HCEC 1CT (cell line): ENCODE measurements around the gene GREM1.

Experiments used
- DNase-seq: peaks from one replicate; pipeline ENCODE4 v3.0.0-alpha.2; 2017

Gene GREM1

GRCh38 chr15:32698773-32699390, 18.9 kb upstream of the GREM1 start:
- DNase-seq = no peak

GRCh38 chr15:32700501-32701150, 17.2 kb upstream of the GREM1 start:
- DNase-seq = no peak

- peak; percentile 53 for DNase-seq
These were observed 15.9 kb upstream of the GREM1 start for GRCh38 chr15:32701863-32702262.

- DNase-seq = peak; percentile 87
These were observed 13.3 kb upstream of the GREM1 start for GRCh38 chr15:32704395-32704981.

GRCh38 chr15:32705446-32705845, 12.4 kb upstream of the GREM1 start:
- peak; percentile 85 for DNase-seq

DNA sequence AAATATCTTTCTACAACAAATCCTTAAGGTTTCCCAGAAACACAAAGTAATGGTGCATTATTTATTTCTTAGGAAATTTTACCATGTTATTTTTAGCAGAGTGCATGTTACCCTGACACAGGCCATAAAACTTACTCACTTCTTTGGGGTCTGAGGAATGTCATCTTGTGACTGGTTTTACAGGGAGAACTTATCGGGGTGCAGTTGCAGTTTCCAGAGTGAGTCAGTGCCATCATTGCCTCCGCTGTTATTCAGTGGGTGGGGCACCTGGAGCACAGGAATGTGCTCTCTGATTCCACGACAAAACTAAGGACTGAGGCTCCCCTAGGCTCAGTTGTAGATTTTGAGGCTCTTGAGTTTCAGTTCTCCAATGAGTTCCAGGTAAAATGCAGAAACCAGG, 11.1 kb upstream of the GREM1 start:
- DNase-seq = peak; percentile 96

DNA sequence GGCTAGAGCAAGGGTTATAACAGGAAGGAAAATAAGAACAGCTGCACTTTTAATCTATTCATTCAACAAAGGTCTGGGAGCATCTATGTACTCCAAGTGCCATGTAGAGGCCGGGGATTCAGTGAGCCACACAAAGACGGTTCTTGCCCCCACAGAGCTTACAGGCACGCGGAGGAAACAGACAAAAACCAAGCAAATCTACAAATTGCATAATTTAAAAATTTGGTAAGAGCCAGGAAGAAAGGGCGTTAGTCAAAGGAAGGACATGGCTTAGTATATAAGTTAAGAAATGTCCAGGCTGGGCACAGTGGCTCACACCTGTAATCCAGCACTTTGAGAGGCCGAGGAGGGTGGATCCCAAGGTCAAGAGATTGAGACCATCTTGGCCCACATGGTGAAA, 10.4 kb upstream of the GREM1 start:
- DNase-seq = no peak

DNA sequence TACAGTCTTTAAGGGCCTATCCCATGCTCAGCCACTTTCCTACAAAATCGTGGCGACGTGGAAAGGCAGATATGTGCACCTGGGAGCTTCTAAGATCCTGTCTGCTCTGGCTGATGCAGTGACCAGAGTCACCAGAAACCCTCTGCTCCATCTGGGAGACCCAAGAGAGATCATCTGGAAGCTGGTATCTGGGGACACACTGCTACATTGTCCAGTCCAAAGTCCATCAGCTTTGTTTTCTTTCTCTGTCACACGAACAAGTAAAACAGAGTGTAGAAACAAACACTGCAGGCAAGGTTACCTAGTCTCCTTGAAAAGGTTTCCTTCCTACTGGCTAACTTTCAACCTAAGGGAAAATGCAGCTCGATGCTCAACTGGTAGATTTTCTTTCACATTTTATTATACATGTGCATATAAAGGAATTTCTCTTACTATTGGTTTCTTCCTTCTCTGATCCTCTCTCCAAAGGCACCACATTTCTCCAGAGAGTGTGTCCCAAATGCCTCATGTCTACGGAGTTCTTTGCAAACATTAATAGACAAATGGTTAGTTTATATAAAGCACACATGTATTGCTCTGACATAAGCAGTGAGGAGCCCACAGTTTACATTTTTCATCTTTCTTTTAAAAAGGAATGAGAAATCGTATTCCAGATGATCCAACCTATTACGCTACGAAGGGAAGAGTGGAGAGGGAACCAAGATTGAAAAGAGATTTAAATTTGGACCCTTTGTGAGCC, 8.3 kb upstream of the GREM1 start:
- no peak for DNase-seq

GRCh38 chr15:32715276-32715675, 2.5 kb upstream of the GREM1 start:
- DNase-seq = peak; percentile 84

- DNase-seq = peak; percentile 33
These were observed 1.4 kb upstream of the GREM1 start for GRCh38 chr15:32716216-32716914.

DNA sequence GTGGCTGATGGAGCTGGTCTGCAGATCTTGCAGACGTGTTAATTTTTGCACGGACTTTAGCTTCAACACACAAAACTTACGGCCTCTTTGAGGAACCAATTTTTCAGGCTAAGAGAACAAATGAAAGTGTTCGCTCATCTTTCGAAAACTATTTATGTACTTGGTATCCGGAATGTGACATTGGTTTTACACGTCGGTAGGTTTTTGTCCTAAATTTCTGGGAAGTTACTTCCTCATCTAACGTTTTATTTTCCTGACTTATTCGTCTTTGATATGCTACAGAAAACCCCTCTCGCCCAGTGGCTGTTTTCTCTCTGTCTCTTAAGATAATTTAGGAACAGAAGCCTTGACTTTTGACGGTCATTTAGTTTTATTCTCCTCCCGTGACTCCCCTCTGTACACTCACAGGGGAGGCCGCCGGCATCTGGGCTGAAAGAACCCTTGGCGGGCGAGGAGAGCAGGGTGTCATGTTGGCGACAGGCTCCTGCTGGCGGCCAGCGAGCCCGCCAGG, 834 bp upstream of the GREM1 start:
- peak; percentile 40 for DNase-seq

DNA sequence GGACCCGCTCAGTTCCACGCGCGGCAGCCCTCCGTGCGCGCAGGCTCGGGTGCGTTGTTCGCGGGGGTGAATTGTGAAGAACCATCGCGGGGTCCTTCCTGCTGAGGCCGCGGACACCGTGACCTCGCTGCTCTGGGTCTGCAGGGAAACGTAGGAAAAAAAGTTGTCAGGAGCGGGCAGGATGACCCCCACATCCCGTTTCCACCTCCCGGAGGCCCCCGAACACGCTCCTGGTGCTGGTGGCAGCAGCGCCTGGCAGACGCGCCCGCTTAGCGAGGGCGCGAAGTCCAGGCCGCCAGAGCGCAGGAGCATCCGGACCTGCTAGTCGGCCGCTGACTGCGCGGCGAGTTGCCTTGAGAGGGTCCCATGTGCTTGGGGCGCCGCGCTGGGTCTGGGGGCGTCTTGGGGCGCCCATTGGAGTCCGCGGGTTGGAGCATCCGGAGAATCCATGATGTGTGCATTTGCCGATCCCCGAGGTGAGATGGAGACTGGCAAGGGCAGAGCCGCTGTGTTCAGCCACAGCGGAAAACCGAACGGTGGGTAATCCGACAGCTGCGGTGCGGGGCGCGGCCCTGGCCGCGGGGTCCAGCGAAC, 520 bp downstream of the GREM1 start:
- peak; percentile 49 for DNase-seq

DNA sequence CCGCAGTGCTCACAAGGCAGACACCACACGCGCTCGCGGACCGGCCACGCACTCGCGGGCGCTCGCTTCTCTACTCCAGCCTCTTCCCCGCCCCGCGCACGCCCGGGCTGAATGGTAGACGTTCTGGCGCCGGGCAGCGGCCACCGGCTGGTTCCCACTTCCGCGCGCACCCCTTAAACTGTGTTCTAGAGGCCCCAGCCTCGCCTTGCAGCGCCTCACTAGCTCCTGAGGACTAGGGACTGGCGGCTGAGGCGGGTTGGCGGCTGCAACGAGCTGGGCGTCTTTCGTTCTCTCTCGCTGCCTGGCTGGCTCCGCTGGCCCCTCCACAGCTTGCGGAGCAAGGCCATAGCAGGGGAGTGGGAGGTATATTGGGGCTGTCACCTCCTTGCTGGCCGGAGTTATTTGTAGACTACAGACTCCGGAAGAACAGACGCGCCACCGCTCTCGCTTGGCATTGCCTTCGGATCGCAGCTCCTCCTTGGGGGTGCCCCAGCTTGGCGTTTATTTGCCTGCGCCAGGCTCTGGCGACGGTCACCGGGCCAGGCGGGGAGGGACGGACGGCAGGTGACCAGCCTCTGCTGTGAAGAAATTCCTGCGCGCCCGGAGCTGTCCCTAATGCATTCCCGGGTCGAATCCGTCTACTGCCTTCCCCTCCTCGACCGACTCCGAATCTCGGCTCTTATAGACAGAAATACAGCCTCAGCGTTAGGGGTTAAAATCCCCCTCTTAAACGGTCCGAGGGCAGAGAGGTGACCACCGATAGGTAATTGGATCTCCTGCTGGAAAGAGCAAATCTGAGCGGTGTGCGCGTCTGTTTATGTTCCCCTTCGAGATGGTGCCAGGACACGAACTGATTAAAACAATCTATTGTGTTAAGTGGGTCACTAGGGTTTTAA, 1.3 kb downstream of the GREM1 start:
- peak; percentile 54 for DNase-seq

- DNase-seq = peak; percentile 77
These were observed 3.8 kb downstream of the GREM1 start for GRCh38 chr15:32721596-32721995.

DNA sequence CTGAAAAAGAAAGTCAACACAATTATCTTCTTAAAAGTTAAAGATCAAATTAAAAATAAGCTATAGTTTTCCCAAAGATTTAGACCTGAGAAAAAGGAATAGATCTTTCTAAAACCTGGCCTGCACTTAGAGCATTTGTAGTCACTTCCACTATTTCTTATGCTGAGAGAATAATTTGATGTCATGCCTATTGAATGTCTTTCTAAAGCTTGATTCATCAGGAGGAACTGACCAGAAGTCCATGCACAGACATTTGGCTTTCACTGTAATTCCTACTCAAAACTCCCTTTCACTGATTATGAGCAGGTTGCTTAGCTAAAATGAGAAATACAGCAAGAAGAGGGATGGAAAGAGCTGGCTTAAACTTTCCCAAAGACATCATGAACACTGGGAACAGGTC, 4.3 kb downstream of the GREM1 start:
- DNase-seq = peak; percentile 53

- peak; percentile 28 for DNase-seq
These were observed 5.6 kb downstream of the GREM1 start for GRCh38 chr15:32723171-32723948.

DNA sequence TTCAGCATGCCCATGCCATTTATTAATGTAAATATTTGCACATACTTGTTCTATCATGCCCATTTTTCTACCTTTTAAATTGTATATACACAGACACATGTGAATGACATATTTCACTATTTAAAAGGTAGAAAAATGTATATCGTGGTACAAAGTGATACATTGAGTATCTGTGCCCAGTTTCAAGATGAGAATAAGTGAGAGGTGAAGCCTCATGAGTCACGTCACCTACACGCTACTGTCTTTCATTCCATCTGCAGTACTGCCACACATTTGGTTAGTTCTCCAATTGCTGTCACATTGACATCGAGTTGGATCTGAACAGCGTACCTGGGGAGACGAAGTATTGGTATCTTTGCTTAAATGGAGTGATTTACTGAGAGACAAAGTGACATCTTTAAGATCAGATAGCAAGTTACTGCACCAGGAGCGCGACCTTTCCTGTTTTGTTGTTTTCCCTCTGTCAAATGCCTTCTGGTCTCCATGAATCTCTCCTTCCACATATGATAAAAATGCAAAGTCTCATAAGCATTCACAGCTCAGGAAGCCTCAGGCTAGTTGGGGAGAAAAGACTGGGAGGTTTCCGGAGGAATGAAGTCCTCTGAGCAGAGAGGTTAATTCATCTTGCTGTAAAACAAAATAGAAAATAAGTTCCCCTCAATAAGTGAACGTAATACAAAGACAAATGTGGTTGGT, 12.0 kb downstream of the GREM1 start:
- peak; percentile 10 for DNase-seq

- peak; percentile 48 for DNase-seq
These were observed 13.2 kb downstream of the GREM1 start for GRCh38 chr15:32730677-32731654.
